K562 (cell line): ENCODE data around the gene DCAF7. TPM values are rescaled to one million over a fixed set of nuclear protein-coding genes. Genes with fewer than 3 reads are reported as not detected.

ENCODE experiments used
- CEBPG ChIP-seq, 3 experiments: fragments of 200-800 bp in 1 of 3; sonication (Bioruptor generic) in 1 of 3; sonication (generic) in 1 of 3; formaldehyde crosslinking in 1 of 3; IDR thresholded peaks in 2 of 3; conservative IDR thresholded peaks in 1 of 3; 2 replicates each; pipeline versions ENCODE4 v1.6.1 to v1.8.0; 2016 to 2022; ENCODE audit warnings: missing compliant biosample characterization in 2 of 3, missing genetic modification characterization in 2 of 3, mild to moderate bottlenecking in 1 of 3, missing genetic modification reagents in 1 of 3
- COPS2 ChIP-seq: fragments of 450-650 bp; conservative IDR thresholded peaks from 2 replicates; pipeline ENCODE4 v1.6.1; 2016; ENCODE audit warnings: mild to moderate bottlenecking, moderate library complexity
- EHMT2 ChIP-seq: fragments of 450-650 bp; IDR thresholded peaks from 2 replicates; pipeline ENCODE4 v1.6.1; 2018; ENCODE audit warnings: antibody characterized with exemption
- FIP1L1 ChIP-seq: fragments of 200-400 bp; formaldehyde crosslinking; IDR thresholded peaks from 2 replicates; pipeline ENCODE4 v1.6.1; 2018; ENCODE audit warnings: mild to moderate bottlenecking, low read depth, low read length; ENCODE audit not compliant: poor library complexity, severe bottlenecking
- HNRNPK ChIP-seq: fragments of 200-400 bp; formaldehyde crosslinking; IDR thresholded peaks from one replicate; pipeline ENCODE4 v1.6.1; 2018; ENCODE audit warnings: mild to moderate bottlenecking, low read depth, low read length; ENCODE audit not compliant: poor library complexity, severe bottlenecking
- MLX ChIP-seq, 2 experiments: fragments of 450-650 bp in 1 of 2; sonication (generic) in 1 of 2; formaldehyde crosslinking; conservative IDR thresholded peaks; 2 replicates each; pipeline versions ENCODE4 v1.4.0 to v1.8.1; 2020 to 2022; ENCODE audit warnings: mild to moderate bottlenecking in 1 of 2, missing genetic modification reagents in 1 of 2
- PRMT5 ChIP-seq: sonication (generic); formaldehyde crosslinking; IDR thresholded peaks from 2 replicates; pipeline ENCODE4 v1.5.0; 2020; ENCODE audit warnings: missing genetic modification reagents
- RBM14 ChIP-seq: fragments of 200-400 bp; formaldehyde crosslinking; IDR thresholded peaks from 2 replicates; pipeline ENCODE4 v1.6.1; 2018; ENCODE audit warnings: low read depth, mild to moderate bottlenecking, low read length, moderate library complexity, borderline replicate concordance; ENCODE audit not compliant: insufficient read depth
- SMAD4 ChIP-seq: fragments of 250-450 bp; sonication (Bioruptor Pico); conservative IDR thresholded peaks from 2 replicates; pipeline ENCODE4 v1.8.0; 2021; ENCODE audit warnings: inconsistent platforms, mild to moderate bottlenecking, moderate library complexity
- SRF ChIP-seq, 2 experiments: fragments of 250-450, 450-650 bp in 1 of 2; sonication (Bioruptor Pico) in 1 of 2; sonication (generic) in 1 of 2; formaldehyde crosslinking; IDR thresholded peaks; 2 replicates each; pipeline versions ENCODE4 v1.5.0 to v1.5.1; 2020 to 2022; ENCODE audit warnings: mild to moderate bottlenecking in 1 of 2, missing genetic modification reagents in 1 of 2
- TGIF2 ChIP-seq: sonication (generic); formaldehyde crosslinking; IDR thresholded peaks from 2 replicates; pipeline ENCODE4 v1.8.1; 2022; ENCODE audit warnings: mild to moderate bottlenecking, missing genetic modification reagents, moderate library complexity
- ZEB2 ChIP-seq: fragments of 450-650 bp; IDR thresholded peaks from 2 replicates; pipeline ENCODE4 v1.6.1; 2016
- ZNF143 ChIP-seq: sonication (generic); formaldehyde crosslinking; IDR thresholded peaks from 2 replicates; pipeline ENCODE4 v1.9.0; 2022; ENCODE audit warnings: mild to moderate bottlenecking, missing genetic modification reagents
- ZNF239 ChIP-seq: fragments of 250-450 bp; sonication (Bioruptor Pico); IDR thresholded peaks from 2 replicates; pipeline ENCODE4 v1.4.0; 2020; ENCODE audit warnings: mild to moderate bottlenecking
- ZNF431 ChIP-seq: sonication (generic); formaldehyde crosslinking; IDR thresholded peaks from 2 replicates; pipeline ENCODE4 v1.8.0; 2022; ENCODE audit warnings: mild to moderate bottlenecking, missing genetic modification reagents
- ZNF518B ChIP-seq: fragments of 250-450 bp; sonication (Bioruptor Pico); IDR thresholded peaks from 2 replicates; pipeline ENCODE4 v1.5.0; 2021; ENCODE audit warnings: mild to moderate bottlenecking, moderate library complexity
- polyA plus RNA-seq, 8 experiments: library from polyadenylated mRNA; depleted of rRNA in 4 of 8; stranded (reverse) in 5 of 8; unstranded in 3 of 8; fragments of >200 nt; fragmentation: Nextera tagmentation in 2 of 8; fragmentation: Illumina TruSeq in 1 of 8; extraction: Ambion mirVana in 2 of 8; extraction: Trizol in 1 of 8; gene quantifications; 2 replicates each; pipeline versions ENCODE4 v1.2.1 to v1.2.3, GENCODE V29; 2011 to 2014; ENCODE audit warnings: inconsistent platforms in 1 of 8, missing spikeins in 1 of 8
- total RNA-seq, 7 experiments: library from RNA; depleted of rRNA in 6 of 7; stranded (reverse); fragments of >200 nt in 6 of 7; fragmentation: Illumina TruSeq in 2 of 7; extraction: Trizol in 2 of 7; gene quantifications; 2 replicates each; pipeline versions ENCODE4 v1.2.1 to v1.2.3, GENCODE V29; 2011 to 2021; ENCODE audit warnings: low replicate concordance in 1 of 7
- TF ChIP-seq, protein P1 (sequence below): fragments of 250-450 bp; sonication (Bioruptor Pico); IDR thresholded peaks from 2 replicates; pipeline ENCODE4 v1.4.0; 2020
- TF ChIP-seq, protein P2 (sequence below): IDR thresholded peaks from 2 replicates; pipeline ENCODE4 v1.6.1; 2014; ENCODE audit warnings: antibody characterized with exemption

DCAF7 gene
- total and polyA plus RNA-seq, 9 of the 15 experiments (the other 6 are each of a cell fraction or from before 2014, with no cell fraction given): 30.8 to 123 (median 40.2) TPM

GRCh38 chr17:63621684-63622573, 71.7 kb downstream of the DCAF7 start, which contains the start of gene MAP3K3 (continued):
- TF ChIP-seq SMAD4 (CRISPR knock-in tag): no peak
- TF ChIP-seq, protein P1, sequence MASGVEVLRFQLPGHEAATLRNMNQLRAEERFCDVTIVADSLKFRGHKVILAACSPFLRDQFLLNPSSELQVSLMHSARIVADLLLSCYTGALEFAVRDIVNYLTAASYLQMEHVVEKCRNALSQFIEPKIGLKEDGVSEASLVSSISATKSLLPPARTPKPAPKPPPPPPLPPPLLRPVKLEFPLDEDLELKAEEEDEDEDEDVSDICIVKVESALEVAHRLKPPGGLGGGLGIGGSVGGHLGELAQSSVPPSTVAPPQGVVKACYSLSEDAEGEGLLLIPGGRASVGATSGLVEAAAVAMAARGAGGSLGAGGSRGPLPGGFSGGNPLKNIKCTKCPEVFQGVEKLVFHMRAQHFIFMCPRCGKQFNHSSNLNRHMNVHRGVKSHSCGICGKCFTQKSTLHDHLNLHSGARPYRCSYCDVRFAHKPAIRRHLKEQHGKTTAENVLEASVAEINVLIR (CRISPR knock-in tag): no peak
- no peak for TF ChIP-seq EHMT2
- no peak for TF ChIP-seq MLX (CRISPR knock-in tag; conservative IDR thresholded peaks at IDR 0.05)
- no peak for TF ChIP-seq HNRNPK
- peak; percentile 59 for TF ChIP-seq CEBPG (CRISPR knock-in tag; IDR thresholded peaks at IDR 0.05)
- TF ChIP-seq CEBPG (tag; conservative IDR thresholded peaks at IDR 0.05 in 1 of 2, IDR thresholded peaks at IDR 0.05 in 1 of 2): peak; percentile 50 to 74; a peak in 2 of 4 replicates
- TF ChIP-seq, protein P2, sequence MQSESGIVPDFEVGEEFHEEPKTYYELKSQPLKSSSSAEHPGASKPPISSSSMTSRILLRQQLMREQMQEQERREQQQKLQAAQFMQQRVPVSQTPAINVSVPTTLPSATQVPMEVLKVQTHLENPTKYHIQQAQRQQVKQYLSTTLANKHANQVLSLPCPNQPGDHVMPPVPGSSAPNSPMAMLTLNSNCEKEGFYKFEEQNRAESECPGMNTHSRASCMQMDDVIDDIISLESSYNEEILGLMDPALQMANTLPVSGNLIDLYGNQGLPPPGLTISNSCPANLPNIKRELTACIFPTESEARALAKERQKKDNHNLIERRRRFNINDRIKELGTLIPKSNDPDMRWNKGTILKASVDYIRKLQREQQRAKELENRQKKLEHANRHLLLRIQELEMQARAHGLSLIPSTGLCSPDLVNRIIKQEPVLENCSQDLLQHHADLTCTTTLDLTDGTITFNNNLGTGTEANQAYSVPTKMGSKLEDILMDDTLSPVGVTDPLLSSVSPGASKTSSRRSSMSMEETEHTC: no peak
- no peak for TF ChIP-seq TGIF2
- peak; percentile 36; the same call in 1 of the 2 replicates for TF ChIP-seq ZEB2
- TF ChIP-seq SRF (CRISPR knock-in tag; IDR thresholded peaks at IDR 0.05): peak in 1 of 2 experiments; percentile 42; a peak in 1 of 4 replicates
- TF ChIP-seq ZNF143 (CRISPR knock-in tag): no peak
- TF ChIP-seq ZNF239 (CRISPR knock-in tag): no peak
- TF ChIP-seq FIP1L1: peak; percentile 26
- TF ChIP-seq ZNF431 (CRISPR knock-in tag): no peak
- no peak for TF ChIP-seq RBM14
- TF ChIP-seq ZNF518B (CRISPR knock-in tag): no peak
- no peak for TF ChIP-seq PRMT5 (CRISPR knock-in tag)
- no peak for TF ChIP-seq COPS2
